SK-N-SH (cell line): Measurements from ENCODE around the gene RTP2. TPM values are rescaled to one million over a fixed set of nuclear protein-coding genes. Genes with fewer than 3 reads are reported as not detected.

Source experiments
- CTCF ChIA-PET: fragments of 300-600, 350-600 bp; formaldehyde crosslinking; extraction: SDS; loops from one replicate; lab custom pipeline; 2021; lab: Yijun Ruan, JAX
- POLR2A ChIA-PET: fragments of 350-600 bp; sonication (Branson Sonifier 250); formaldehyde crosslinking; extraction: SDS; loops from one replicate; lab custom pipeline; 2020; ENCODE audit warnings: antibody characterized with exemption, inconsistent platforms; lab: Yijun Ruan, JAX
- DNase-seq: peaks from one replicate; pipeline ENCODE4 v3.0.0; 2012
- H2AFZ ChIP-seq: fragments of 200-600 bp; sonication (generic); 2 replicates; pipeline ENCODE4 v1.8.1; 2016; ENCODE audit warnings: antibody characterized with exemption, mild to moderate bottlenecking, low read depth
- H3F3A ChIP-seq: fragments of 200-600 bp; sonication (generic); replicated peaks from 2 replicates; pipeline ENCODE3; 2016; ENCODE audit warnings: antibody characterized with exemption, mild to moderate bottlenecking; ENCODE audit not compliant: insufficient read depth
- H3K27ac ChIP-seq, 2 experiments: fragments of 200-500 bp in 1 of 2; fragments of 200-600 bp in 1 of 2; sonication (Bioruptor generic) in 1 of 2; sonication (generic), shearing (Covaris generic) in 1 of 2; 2 replicates each; pipeline versions ENCODE4 v1.5.1 to v1.6.1; 2014 to 2016; ENCODE audit warnings: low read depth in 2 of 2, inconsistent platforms in 1 of 2, low read length in 1 of 2, mild to moderate bottlenecking in 1 of 2, mixed read lengths in 1 of 2
- H3K27me3 ChIP-seq: fragments of 200-600 bp; sonication (generic), shearing (Covaris generic); 2 replicates; pipeline ENCODE4 v1.6.1; 2016; ENCODE audit warnings: mixed run types; ENCODE audit not compliant: insufficient read depth
- H3K36me3 ChIP-seq, 2 experiments: fragments of 200-500 bp in 1 of 2; fragments of 200-600 bp in 1 of 2; sonication (Bioruptor generic) in 1 of 2; sonication (generic) in 1 of 2; replicated peaks in 1 of 2; 2 replicates each; pipeline versions ENCODE3 to v1.5.1; 2014 to 2016; ENCODE audit warnings: low read length in 1 of 2, mild to moderate bottlenecking in 1 of 2; ENCODE audit not compliant: insufficient read depth in 2 of 2, control insufficient read depth in 1 of 2
- H3K4me1 ChIP-seq, 2 experiments: fragments of 200-500 bp in 1 of 2; fragments of 200-600 bp in 1 of 2; sonication (Bioruptor generic) in 1 of 2; sonication (generic), shearing (Covaris generic) in 1 of 2; 2 replicates each; pipeline versions ENCODE4 v1.5.1 to v1.6.1; 2014 to 2016; ENCODE audit warnings: low read depth in 1 of 2, low read length in 1 of 2, mixed run types in 1 of 2; ENCODE audit not compliant: insufficient read depth in 2 of 2, control insufficient read depth in 1 of 2
- H3K4me2 ChIP-seq: fragments of 200-600 bp; sonication (generic), shearing (Covaris generic); 2 replicates; pipeline ENCODE4 v1.6.1; 2017; ENCODE audit warnings: mixed run types
- H3K4me3 ChIP-seq, 2 experiments: fragments of 200-500 bp in 1 of 2; fragments of 200-600 bp in 1 of 2; sonication (Bioruptor generic) in 1 of 2; sonication (generic), shearing (Covaris generic) in 1 of 2; 2 replicates each; pipeline versions ENCODE4 v1.5.1 to v1.8.1; 2014 to 2016; ENCODE audit warnings: low read depth in 2 of 2, inconsistent platforms in 1 of 2, low read length in 1 of 2, mild to moderate bottlenecking in 1 of 2, mixed read lengths in 1 of 2, moderate library complexity in 1 of 2
- H3K79me2 ChIP-seq: fragments of 200-600 bp; sonication (generic); 2 replicates; pipeline ENCODE4 v1.8.1; 2017; ENCODE audit warnings: mild to moderate bottlenecking; ENCODE audit not compliant: insufficient read depth
- H3K9ac ChIP-seq: fragments of 200-600 bp; sonication (generic); 2 replicates; pipeline ENCODE4 v1.6.1; 2017; ENCODE audit warnings: mixed run types
- H3K9me2 ChIP-seq: fragments of 200-600 bp; sonication (generic); 2 replicates; pipeline ENCODE4 v1.6.1; 2017; ENCODE audit warnings: mixed run types
- H3K9me3 ChIP-seq: fragments of 200-600 bp; sonication (generic); 2 replicates; pipeline ENCODE4 v1.6.1; 2017; ENCODE audit warnings: mixed run types, mild to moderate bottlenecking, moderate library complexity
- H4K20me1 ChIP-seq: fragments of 200-600 bp; sonication (generic); 2 replicates; pipeline ENCODE4 v1.6.1; 2017; ENCODE audit warnings: mild to moderate bottlenecking, mixed run types; ENCODE audit not compliant: insufficient read depth
- CHD2 ChIP-seq: fragments of 150-350 bp; IDR thresholded peaks from 2 replicates; pipeline ENCODE4 v1.6.1; 2018; ENCODE audit warnings: low read length; ENCODE audit not compliant: partially characterized antibody
- EP300 ChIP-seq, 2 experiments: IDR thresholded peaks; 2 replicates each; pipeline versions ENCODE4 v1.4.0 to v1.6.1; 2012; ENCODE audit warnings: borderline replicate concordance in 1 of 2, low read depth in 1 of 2, low read length in 1 of 2
- EZH2phosphoT487 ChIP-seq: fragments of 200-600 bp; sonication (generic); IDR thresholded peaks from 2 replicates; pipeline ENCODE4 v1.6.1; 2017; ENCODE audit warnings: low read depth, mixed run types, mild to moderate bottlenecking, antibody characterized with exemption, moderate library complexity, borderline replicate concordance
- FOSL2 ChIP-seq: IDR thresholded peaks from 2 replicates; pipeline ENCODE4 v1.4.0; 2012; ENCODE audit warnings: low read depth, mild to moderate bottlenecking, moderate library complexity, borderline replicate concordance
- FOXM1 ChIP-seq: IDR thresholded peaks from 2 replicates; pipeline ENCODE4 v1.4.0; 2012; ENCODE audit warnings: low read depth, mild to moderate bottlenecking
- GABPA ChIP-seq: IDR thresholded peaks from 2 replicates; pipeline ENCODE4 v1.4.0; 2012; ENCODE audit warnings: low read depth, mild to moderate bottlenecking
- GATA2 ChIP-seq: sonication (generic); formaldehyde crosslinking; IDR thresholded peaks from 2 replicates; pipeline ENCODE4 v1.5.0; 2020; ENCODE audit warnings: mild to moderate bottlenecking, missing genetic modification reagents
- MXI1 ChIP-seq: IDR thresholded peaks from 2 replicates; pipeline ENCODE4 v1.6.1; 2012; ENCODE audit warnings: mild to moderate bottlenecking, low read depth, low read length, improper control_type of control experiment
- PBX3 ChIP-seq: IDR thresholded peaks from 2 replicates; pipeline ENCODE4; 2012
- POLR2AphosphoS5 ChIP-seq: IDR thresholded peaks from 2 replicates; pipeline ENCODE4 v1.6.1; 2012; ENCODE audit warnings: low read depth, low read length
- RAD21 ChIP-seq: IDR thresholded peaks from 2 replicates; pipeline ENCODE4 v1.6.1; 2012; ENCODE audit warnings: mild to moderate bottlenecking, low read length
- SMC3 ChIP-seq: IDR thresholded peaks from 2 replicates; pipeline ENCODE4 v1.6.1; 2012; ENCODE audit warnings: low read depth, low read length, improper control_type of control experiment
- TAF1 ChIP-seq: IDR thresholded peaks from 2 replicates; pipeline ENCODE4 v1.6.1; 2012; ENCODE audit warnings: low read depth, mild to moderate bottlenecking, low read length, moderate library complexity, borderline replicate concordance
- TEAD4 ChIP-seq: IDR thresholded peaks from 2 replicates; pipeline ENCODE4 v1.4.0; 2012; ENCODE audit warnings: mild to moderate bottlenecking, borderline replicate concordance; ENCODE audit not compliant: insufficient read depth
- WGBS: methylation state at CpG from one replicate; pipeline ENCODE4 v1.1.6; 2017; ENCODE audit warnings: low lambda C conversion rate; 5-methylcytosine and 5-hydroxymethylcytosine counted together
- polyA plus RNA-seq, 3 experiments: library from polyadenylated mRNA; depleted of rRNA; stranded (reverse); fragments of >200 nt; gene quantifications; 2 replicates each; pipeline ENCODE4 v1.2.3, GENCODE V29; 2012
- TF ChIP-seq, protein P1 (sequence below): fragments of 150-350 bp; IDR thresholded peaks from 2 replicates; pipeline ENCODE4 v1.6.1; 2016; ENCODE audit warnings: mild to moderate bottlenecking, low read depth, low read length
- TF ChIP-seq, protein P2 (sequence below): IDR thresholded peaks from 2 replicates; pipeline ENCODE4 v1.4.0; 2012; ENCODE audit warnings: low read depth, borderline replicate concordance

RTP2 gene
- polyA plus RNA-seq, 1 of the 3 experiments (the other 2 are of a cell fraction) = 0.07 TPM

- WGBS = 61% methylated on average over 7 of the region's 8 CpGs
- Histone ChIP-seq H3K36me3 (peaks cover 23 to 31% of the 10 kb centered on the region in 2 experiments), H3K4me2 (peak overlapping the region; percentile 93), H3K4me1 (peaks cover 25 to 29% of the 10 kb centered on the region in 2 experiments; a peak in 3 of 4 replicates), H3F3A (peaks cover 28% of the 10 kb centered on the region), H3K9me3 (no peaks in the 10 kb centered on the region), H3K9ac (no peak overlapping the region), H3K9me2 (no peaks in the 10 kb centered on the region), H3K27me3 (no peaks in the 10 kb centered on the region), H3K79me2 (peaks cover 67% of the 10 kb centered on the region), H3K27ac (no peak overlapping the region), H3K4me3 (no peak overlapping the region), H4K20me1 (peaks cover 17% of the 10 kb centered on the region; the same call in 1 of the 2 replicates), H2AFZ (no peak overlapping the region)
- TF ChIP-seq GATA2 (no peak), RAD21 (no peak), CHD2 (no peak), GABPA (no peak), SMC3 (no peak), MXI1 (no peak)
- DNase-seq = no peak
- ChIA-PET CTCF (interaction anchor here (1.1 to 6.3 kb wide), 5 partner anchors 9 to 1497 kb away, joined by 3 to 131 read pairs (median 3); partner anchors contain the start of gene BCL6), POLR2A (no interaction called here)
Observed at GRCh38 chr3:187736418-187736871, 34.1 kb upstream of the RTP2 start.

DNA sequence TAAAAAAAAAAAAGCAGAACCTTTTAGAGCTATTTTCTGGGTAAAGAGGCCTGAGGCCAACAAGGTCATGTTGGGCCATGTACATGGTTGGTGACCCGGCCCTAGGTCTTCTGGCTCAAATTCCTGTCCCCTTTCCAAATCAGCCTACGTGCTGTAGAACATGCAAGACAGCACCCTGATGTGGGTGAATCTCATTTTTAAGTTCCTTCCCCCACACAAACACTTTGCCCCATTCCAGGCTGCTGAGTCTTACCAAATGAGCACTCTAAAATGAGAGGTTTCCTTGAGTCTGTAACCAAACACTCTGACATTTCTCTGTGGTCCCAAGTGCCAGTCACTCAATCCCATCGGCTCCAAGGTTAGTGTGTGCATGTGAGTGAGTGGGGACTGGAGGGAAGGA is 33.5 kb upstream of the RTP2 start:
- ChIA-PET POLR2A (no interaction called here), CTCF (interaction anchor here (1.0 to 6.3 kb wide), 5 partner anchors 13 to 1497 kb away, joined by 3 to 131 read pairs (median 3); no protein-coding TSS in a partner anchor)
- Histone ChIP-seq H3K27me3 (no peaks in the 10 kb centered on the region), H3K79me2 (peaks cover 62% of the 10 kb centered on the region), H3K9me2 (no peaks in the 10 kb centered on the region), H3K9ac (no peak overlapping the region), H3K27ac (no peak overlapping the region), H3K36me3 (peaks cover 29 to 37% of the 10 kb centered on the region in 2 experiments), H3K4me1 (peaks cover 24 to 25% of the 10 kb centered on the region in 2 experiments; a peak in 3 of 4 replicates), H3K4me3 (no peak overlapping the region), H4K20me1 (peaks cover 17% of the 10 kb centered on the region; the same call in 1 of the 2 replicates), H3K9me3 (no peaks in the 10 kb centered on the region), H2AFZ (no peak overlapping the region), H3F3A (peaks cover 23% of the 10 kb centered on the region)
- DNase-seq = no peak
- WGBS = 59% methylated on average over 3 of the region's 3 CpGs
- TF ChIP-seq TAF1 (no peak), FOXM1 (no peak), FOSL2 (no peak), POLR2AphosphoS5 (no peak), EP300 (IDR thresholded peaks at IDR 0.05; ENCODE audit: borderline replicate concordance in 1 of 2, low read depth in 1 of 2, low read length in 1 of 2) (no peak), MXI1 (no peak)
- TF ChIP-seq, all 33 proteins: peak for 0
- H3K4me2 ChIP-seq = no peak overlapping the region

DNA sequence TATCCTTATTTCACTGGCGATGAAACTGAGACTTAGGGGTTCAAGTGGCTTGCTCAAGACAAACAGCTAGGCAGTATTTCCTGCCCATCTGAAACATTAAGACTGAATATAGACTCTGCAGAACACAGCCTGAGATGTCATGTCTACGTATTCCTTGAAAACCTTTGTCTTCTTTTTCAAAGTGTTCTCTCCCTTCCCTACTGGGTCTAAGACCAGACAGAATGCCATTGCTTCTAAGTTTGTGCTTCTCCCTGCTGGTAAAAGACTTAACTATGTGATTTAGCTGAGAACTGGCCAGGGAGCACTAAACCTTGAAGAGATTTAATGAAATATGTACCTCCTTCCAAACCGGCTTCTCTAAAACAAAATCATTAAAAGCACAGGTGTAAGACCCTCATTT is 33.0 kb upstream of the RTP2 start:
- Histone ChIP-seq H3F3A (peaks cover 19% of the 10 kb centered on the region), H3K9me2 (no peaks in the 10 kb centered on the region), H3K4me3 (no peak overlapping the region), H3K9ac (no peak overlapping the region), H4K20me1 (peaks cover 17% of the 10 kb centered on the region; the same call in 1 of the 2 replicates), H3K79me2 (peaks cover 57% of the 10 kb centered on the region), H3K36me3 (peaks cover 33 to 42% of the 10 kb centered on the region in 2 experiments), H2AFZ (no peak overlapping the region), H3K4me1 (peaks cover 20 to 22% of the 10 kb centered on the region in 2 experiments; a peak in 3 of 4 replicates), H3K27ac (no peak overlapping the region), H3K9me3 (no peaks in the 10 kb centered on the region), H3K4me2 (no peak overlapping the region), H3K27me3 (no peaks in the 10 kb centered on the region)
- CTCF ChIA-PET = interaction anchor here (1.0 to 6.3 kb wide), 4 partner anchors 13 to 1413 kb away, joined by 3 to 61 read pairs (median 3); no protein-coding TSS in a partner anchor
- 95% methylated on average over 3 of the region's 3 CpGs for WGBS
- DNase-seq = no peak
- POLR2A ChIA-PET = no interaction called here
- TF ChIP-seq, protein P1, sequence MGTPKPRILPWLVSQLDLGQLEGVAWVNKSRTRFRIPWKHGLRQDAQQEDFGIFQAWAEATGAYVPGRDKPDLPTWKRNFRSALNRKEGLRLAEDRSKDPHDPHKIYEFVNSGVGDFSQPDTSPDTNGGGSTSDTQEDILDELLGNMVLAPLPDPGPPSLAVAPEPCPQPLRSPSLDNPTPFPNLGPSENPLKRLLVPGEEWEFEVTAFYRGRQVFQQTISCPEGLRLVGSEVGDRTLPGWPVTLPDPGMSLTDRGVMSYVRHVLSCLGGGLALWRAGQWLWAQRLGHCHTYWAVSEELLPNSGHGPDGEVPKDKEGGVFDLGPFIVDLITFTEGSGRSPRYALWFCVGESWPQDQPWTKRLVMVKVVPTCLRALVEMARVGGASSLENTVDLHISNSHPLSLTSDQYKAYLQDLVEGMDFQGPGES = no peak
- TF ChIP-seq EP300 (IDR thresholded peaks at IDR 0.05; ENCODE audit: borderline replicate concordance in 1 of 2, low read depth in 1 of 2, low read length in 1 of 2) (no peak), PBX3 (no peak), EZH2phosphoT487 (no peak), TEAD4 (no peak)
- TF ChIP-seq, protein P2, sequence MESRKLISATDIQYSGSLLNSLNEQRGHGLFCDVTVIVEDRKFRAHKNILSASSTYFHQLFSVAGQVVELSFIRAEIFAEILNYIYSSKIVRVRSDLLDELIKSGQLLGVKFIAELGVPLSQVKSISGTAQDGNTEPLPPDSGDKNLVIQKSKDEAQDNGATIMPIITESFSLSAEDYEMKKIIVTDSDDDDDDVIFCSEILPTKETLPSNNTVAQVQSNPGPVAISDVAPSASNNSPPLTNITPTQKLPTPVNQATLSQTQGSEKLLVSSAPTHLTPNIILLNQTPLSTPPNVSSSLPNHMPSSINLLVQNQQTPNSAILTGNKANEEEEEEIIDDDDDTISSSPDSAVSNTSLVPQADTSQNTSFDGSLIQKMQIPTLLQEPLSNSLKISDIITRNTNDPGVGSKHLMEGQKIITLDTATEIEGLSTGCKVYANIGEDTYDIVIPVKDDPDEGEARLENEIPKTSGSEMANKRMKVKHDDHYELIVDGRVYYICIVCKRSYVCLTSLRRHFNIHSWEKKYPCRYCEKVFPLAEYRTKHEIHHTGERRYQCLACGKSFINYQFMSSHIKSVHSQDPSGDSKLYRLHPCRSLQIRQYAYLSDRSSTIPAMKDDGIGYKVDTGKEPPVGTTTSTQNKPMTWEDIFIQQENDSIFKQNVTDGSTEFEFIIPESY = no peak
